ENCODE data around the gene PNMA1. TPM values are rescaled to one million over a fixed set of nuclear protein-coding genes. Genes with fewer than 3 reads are reported as not detected.
"Not testable (repeated sequence)": the region's sequence is repeated elsewhere in the genome, so short reads cannot be mapped to it uniquely, and the experiment has no call there.

The PNMA1 gene
- total RNA-seq, 1 experiment from 2014 or later = 7.7 TPM

DNA sequence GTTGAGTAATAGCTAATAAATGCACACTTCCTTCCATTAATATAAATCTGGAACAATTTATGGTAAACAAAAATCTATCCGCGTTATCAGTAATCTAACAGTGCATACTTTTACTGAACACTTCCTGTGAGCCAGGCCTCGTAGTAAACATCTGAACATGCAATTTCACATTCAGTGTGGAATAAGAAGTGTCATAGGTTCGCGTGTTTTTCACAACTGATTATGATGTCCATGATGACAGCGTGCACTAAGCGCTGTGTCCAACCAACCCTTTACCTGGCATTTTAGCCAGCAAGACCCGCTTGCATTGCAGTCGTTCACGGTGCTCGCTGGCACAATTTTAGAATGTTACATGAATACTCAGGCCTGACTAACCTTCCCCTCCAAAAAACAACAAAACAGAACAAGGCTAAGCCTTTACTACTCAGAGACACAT is 2.1 kb downstream of the PNMA1 start:
- H3K4me1 ChIP-seq (ENCODE audit: low read length) = peaks cover 26% of the 10 kb centered on the region
- no peak overlapping the region for H3K27ac ChIP-seq (ENCODE audit: low read length)
- H3K9me3 ChIP-seq (ENCODE audit: low read length) = no peaks in the 10 kb centered on the region
- H3K9me2 ChIP-seq (replicated peaks; ENCODE audit: insufficient read depth, low read length) = no peaks in the 10 kb centered on the region
- no peak overlapping the region; the same call in 1 of the 2 replicates for H3K9ac ChIP-seq (ENCODE audit: low read length)
- H3K79me2 ChIP-seq (ENCODE audit: low read length) = peaks cover 13% of the 10 kb centered on the region
- DNase-seq = no peak
- H3K27me3 ChIP-seq (ENCODE audit: low read length) = no peaks in the 10 kb centered on the region
- H2AFZ ChIP-seq (ENCODE audit: low read length) = no peak overlapping the region
- H3K4me3 ChIP-seq (ENCODE audit: low read length) = no peak overlapping the region
- peaks cover 7% of the 10 kb centered on the region; the same call in 1 of the 2 replicates for H3K36me3 ChIP-seq (ENCODE audit: insufficient read depth, low read length)
- H3K4me2 ChIP-seq (ENCODE audit: low read depth, low read length, poor library complexity, severe bottlenecking) = peak overlapping the region; percentile 91
- H4K20me1 ChIP-seq (ENCODE audit: insufficient read depth, low read depth, low read length) = peaks cover 7% of the 10 kb centered on the region; the same call in 1 of the 2 replicates

DNA sequence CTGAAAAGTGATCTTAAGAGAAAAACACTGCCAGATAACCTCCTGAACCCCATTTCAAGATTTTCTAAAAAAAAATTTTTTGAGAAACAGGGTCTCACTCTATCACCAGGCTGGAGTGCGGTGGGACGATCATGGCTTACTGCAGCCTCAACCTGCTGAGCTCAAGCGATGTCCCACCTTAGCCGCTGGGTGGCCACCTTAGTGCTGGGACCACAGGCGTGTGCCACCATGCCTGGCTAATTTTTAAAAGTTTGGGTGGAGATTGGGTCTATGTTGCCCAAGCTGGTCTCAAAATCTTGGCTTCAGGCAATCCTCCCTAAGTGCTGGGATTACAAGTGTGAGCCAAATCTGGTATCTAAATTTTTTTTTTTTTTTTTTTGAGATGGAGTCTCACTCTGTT is 3.4 kb downstream of the PNMA1 start:
- no peak overlapping the region for H3K27ac ChIP-seq (ENCODE audit: low read length)
- H3K9ac ChIP-seq (ENCODE audit: low read length) = no peak overlapping the region
- no peaks in the 10 kb centered on the region for H3K9me3 ChIP-seq (ENCODE audit: low read length)
- H3K36me3 ChIP-seq (ENCODE audit: insufficient read depth, low read length) = peaks cover 3% of the 10 kb centered on the region; the same call in 1 of the 2 replicates
- H3K4me3 ChIP-seq (ENCODE audit: low read length) = no peak overlapping the region
- H3K27me3 ChIP-seq (ENCODE audit: low read length) = no peaks in the 10 kb centered on the region
- H4K20me1 ChIP-seq (ENCODE audit: insufficient read depth, low read depth, low read length) = peaks cover 5% of the 10 kb centered on the region; the same call in 1 of the 2 replicates
- H3K79me2 ChIP-seq (ENCODE audit: low read length) = peaks cover 13% of the 10 kb centered on the region
- DNase-seq = peak; percentile 60
- no peaks in the 10 kb centered on the region for H3K9me2 ChIP-seq (replicated peaks; ENCODE audit: insufficient read depth, low read length)
- H3K4me2 ChIP-seq (ENCODE audit: low read depth, low read length, poor library complexity, severe bottlenecking) = no peak overlapping the region
- no peak overlapping the region for H2AFZ ChIP-seq (ENCODE audit: low read length)
- peaks cover 26% of the 10 kb centered on the region for H3K4me1 ChIP-seq (ENCODE audit: low read length)

- H3K27me3 ChIP-seq (ENCODE audit: low read length) = no peaks in the 10 kb centered on the region
These were observed 4.2 kb downstream of the PNMA1 start for GRCh38 chr14:73709904-73710469.

DNA sequence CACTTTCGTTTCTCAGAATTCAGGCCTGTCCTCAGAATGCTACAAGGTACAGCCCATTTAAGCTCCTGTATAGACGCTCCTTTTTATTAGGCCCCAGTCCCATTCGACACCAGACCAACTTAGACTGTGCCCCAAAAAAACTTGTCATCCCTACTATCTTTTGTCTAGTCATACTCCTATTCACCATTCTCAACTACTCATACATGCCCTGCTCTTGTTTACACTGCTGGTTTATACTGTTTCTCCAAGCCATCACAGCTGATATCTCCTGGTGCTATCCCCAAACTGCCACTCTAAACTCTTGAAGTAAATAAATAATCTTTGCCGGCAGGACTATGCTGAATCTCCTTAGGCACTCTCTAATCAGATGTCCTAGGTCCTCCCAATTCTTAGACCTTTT is 6.1 kb downstream of the PNMA1 start:
- H2AFZ ChIP-seq (ENCODE audit: low read length); H3K4me1 ChIP-seq (ENCODE audit: low read length); H3K36me3 ChIP-seq (ENCODE audit: insufficient read depth, low read length); H3K9ac ChIP-seq (ENCODE audit: low read length); H3K4me3 ChIP-seq (ENCODE audit: low read length); H3K4me2 ChIP-seq (ENCODE audit: low read depth, low read length, poor library complexity, severe bottlenecking); DNase-seq; H3K27ac ChIP-seq (ENCODE audit: low read length); H3K9me2 ChIP-seq (replicated peaks; ENCODE audit: insufficient read depth, low read length); H3K27me3 ChIP-seq (ENCODE audit: low read length); H3K79me2 ChIP-seq (ENCODE audit: low read length); H3K9me3 ChIP-seq (ENCODE audit: low read length); H4K20me1 ChIP-seq (ENCODE audit: insufficient read depth, low read depth, low read length): not testable (repeated sequence)

More at GRCh38 chr14:73709904-73710469, 4.2 kb downstream of the PNMA1 start:
- DNase-seq = no peak
- H3K4me1 ChIP-seq (ENCODE audit: low read length) = peaks cover 24% of the 10 kb centered on the region
- H3K9ac ChIP-seq (ENCODE audit: low read length) = no peak overlapping the region
- no peak overlapping the region for H3K27ac ChIP-seq (ENCODE audit: low read length)
- no peak overlapping the region for H2AFZ ChIP-seq (ENCODE audit: low read length)
- no peaks in the 10 kb centered on the region for H3K9me2 ChIP-seq (replicated peaks; ENCODE audit: insufficient read depth, low read length)
- H3K79me2 ChIP-seq (ENCODE audit: low read length) = peaks cover 13% of the 10 kb centered on the region
- H3K4me3 ChIP-seq (ENCODE audit: low read length) = no peak overlapping the region
- no peaks in the 10 kb centered on the region for H4K20me1 ChIP-seq (ENCODE audit: insufficient read depth, low read depth, low read length)
- H3K9me3 ChIP-seq (ENCODE audit: low read length) = no peaks in the 10 kb centered on the region
- peaks cover 2% of the 10 kb centered on the region; the same call in 1 of the 2 replicates for H3K36me3 ChIP-seq (ENCODE audit: insufficient read depth, low read length)
- H3K4me2 ChIP-seq (ENCODE audit: low read depth, low read length, poor library complexity, severe bottlenecking) = no peak overlapping the region

DNA sequence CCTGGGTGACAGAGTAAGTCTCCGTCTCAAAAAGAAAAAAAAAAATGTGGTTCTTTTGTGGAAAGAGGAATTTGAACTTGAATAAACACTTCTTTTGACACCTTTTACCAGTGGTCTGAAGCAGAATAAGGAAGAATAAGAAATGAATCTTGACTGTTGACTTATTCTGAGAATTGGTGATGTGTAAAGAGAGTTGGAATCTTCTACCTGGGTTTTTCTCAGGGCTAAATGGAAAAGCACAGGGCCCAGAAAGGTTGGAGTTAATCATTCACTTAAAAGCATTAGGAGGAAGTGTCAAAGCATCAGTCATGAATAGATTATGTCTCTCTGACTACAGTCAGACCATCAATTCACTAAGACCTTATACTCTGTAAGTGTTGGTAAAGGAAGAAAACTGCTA is 13.9 kb downstream of the PNMA1 start:
- DNase-seq = no peak
- Histone ChIP-seq H2AFZ (ENCODE audit: low read length) (no peak overlapping the region), H3K36me3 (ENCODE audit: insufficient read depth, low read length) (no peaks in the 10 kb centered on the region), H3K9me3 (ENCODE audit: low read length) (no peaks in the 10 kb centered on the region), H3K9ac (ENCODE audit: low read length) (no peak overlapping the region), H3K27ac (ENCODE audit: low read length) (no peak overlapping the region), H4K20me1 (ENCODE audit: insufficient read depth, low read depth, low read length) (no peaks in the 10 kb centered on the region), H3K4me1 (ENCODE audit: low read length) (peaks cover 6% of the 10 kb centered on the region), H3K9me2 (replicated peaks; ENCODE audit: insufficient read depth, low read length) (no peaks in the 10 kb centered on the region), H3K79me2 (ENCODE audit: low read length) (no peaks in the 10 kb centered on the region), H3K4me2 (ENCODE audit: low read depth, low read length, poor library complexity, severe bottlenecking) (no peak overlapping the region), H3K4me3 (ENCODE audit: low read length) (no peak overlapping the region), H3K27me3 (ENCODE audit: low read length) (no peaks in the 10 kb centered on the region)

GRCh38 chr14:73696466-73697400 is 17.5 kb downstream of the PNMA1 start:
- H3K9ac ChIP-seq (ENCODE audit: low read length) = no peak overlapping the region
- no peaks in the 10 kb centered on the region for H3K9me2 ChIP-seq (replicated peaks; ENCODE audit: insufficient read depth, low read length)
- H2AFZ ChIP-seq (ENCODE audit: low read length) = no peak overlapping the region
- H3K4me1 ChIP-seq (ENCODE audit: low read length) = peaks cover 6% of the 10 kb centered on the region
- DNase-seq = no peak
- H3K27me3 ChIP-seq (ENCODE audit: low read length) = no peaks in the 10 kb centered on the region
- no peaks in the 10 kb centered on the region for H3K9me3 ChIP-seq (ENCODE audit: low read length)
- no peaks in the 10 kb centered on the region for H3K79me2 ChIP-seq (ENCODE audit: low read length)
- no peaks in the 10 kb centered on the region for H3K36me3 ChIP-seq (ENCODE audit: insufficient read depth, low read length)
- H3K4me2 ChIP-seq (ENCODE audit: low read depth, low read length, poor library complexity, severe bottlenecking) = no peak overlapping the region
- H4K20me1 ChIP-seq (ENCODE audit: insufficient read depth, low read depth, low read length) = no peaks in the 10 kb centered on the region
- no peak overlapping the region for H3K4me3 ChIP-seq (ENCODE audit: low read length)
- H3K27ac ChIP-seq (ENCODE audit: low read length) = no peak overlapping the region

- Histone ChIP-seq H3K79me2 (ENCODE audit: low read length) (no peaks in the 10 kb centered on the region), H2AFZ (ENCODE audit: low read length) (no peak overlapping the region), H3K36me3 (ENCODE audit: insufficient read depth, low read length) (no peaks in the 10 kb centered on the region), H3K27me3 (ENCODE audit: low read length) (no peaks in the 10 kb centered on the region), H3K9me2 (replicated peaks; ENCODE audit: insufficient read depth, low read length) (no peaks in the 10 kb centered on the region), H3K9me3 (ENCODE audit: low read length) (no peaks in the 10 kb centered on the region), H3K27ac (ENCODE audit: low read length) (no peak overlapping the region), H3K9ac (ENCODE audit: low read length) (no peak overlapping the region), H3K4me1 (ENCODE audit: low read length) (peaks cover 6% of the 10 kb centered on the region), H4K20me1 (ENCODE audit: insufficient read depth, low read depth, low read length) (no peaks in the 10 kb centered on the region), H3K4me2 (ENCODE audit: low read depth, low read length, poor library complexity, severe bottlenecking) (no peak overlapping the region), H3K4me3 (ENCODE audit: low read length) (no peak overlapping the region)
- DNase-seq = no peak
These were observed 18.2 kb downstream of the PNMA1 start for GRCh38 chr14:73695997-73696396.

DNA sequence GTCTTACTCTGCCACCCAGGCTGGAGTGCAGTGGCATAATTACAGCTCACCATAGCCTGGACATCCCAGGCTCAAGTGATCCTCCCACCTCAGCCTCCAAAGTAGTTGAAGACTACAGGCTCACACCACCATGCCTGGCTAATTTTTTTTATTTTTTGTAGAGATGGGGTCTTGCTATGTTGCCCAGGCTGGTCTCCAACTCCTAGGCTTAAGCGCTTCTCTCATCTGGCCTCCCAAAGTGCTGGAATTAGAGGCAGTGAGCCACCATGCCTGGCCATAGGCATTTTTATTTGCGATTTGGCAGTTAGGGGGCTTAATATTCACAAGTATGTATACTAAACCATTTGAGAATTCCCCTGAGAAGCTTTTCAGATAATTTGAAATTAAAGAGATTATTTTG is 19.1 kb downstream of the PNMA1 start:
- no peaks in the 10 kb centered on the region for H3K9me2 ChIP-seq (replicated peaks; ENCODE audit: insufficient read depth, low read length)
- no peaks in the 10 kb centered on the region for H4K20me1 ChIP-seq (ENCODE audit: insufficient read depth, low read depth, low read length)
- no peak overlapping the region for H3K27ac ChIP-seq (ENCODE audit: low read length)
- no peaks in the 10 kb centered on the region for H3K9me3 ChIP-seq (ENCODE audit: low read length)
- no peak overlapping the region for H2AFZ ChIP-seq (ENCODE audit: low read length)
- H3K4me2 ChIP-seq (ENCODE audit: low read depth, low read length, poor library complexity, severe bottlenecking) = no peak overlapping the region
- H3K4me3 ChIP-seq (ENCODE audit: low read length) = no peak overlapping the region
- H3K9ac ChIP-seq (ENCODE audit: low read length) = no peak overlapping the region
- no peaks in the 10 kb centered on the region for H3K79me2 ChIP-seq (ENCODE audit: low read length)
- no peaks in the 10 kb centered on the region for H3K36me3 ChIP-seq (ENCODE audit: insufficient read depth, low read length)
- H3K27me3 ChIP-seq (ENCODE audit: low read length) = no peaks in the 10 kb centered on the region
- DNase-seq = no peak
- peaks cover 6% of the 10 kb centered on the region for H3K4me1 ChIP-seq (ENCODE audit: low read length)
